ENCODE measurements around the gene FCRLA.
A peak's percentile ranks its signal among the peaks of the same experiment; 100 is the strongest.

FCRLA gene

DNA sequence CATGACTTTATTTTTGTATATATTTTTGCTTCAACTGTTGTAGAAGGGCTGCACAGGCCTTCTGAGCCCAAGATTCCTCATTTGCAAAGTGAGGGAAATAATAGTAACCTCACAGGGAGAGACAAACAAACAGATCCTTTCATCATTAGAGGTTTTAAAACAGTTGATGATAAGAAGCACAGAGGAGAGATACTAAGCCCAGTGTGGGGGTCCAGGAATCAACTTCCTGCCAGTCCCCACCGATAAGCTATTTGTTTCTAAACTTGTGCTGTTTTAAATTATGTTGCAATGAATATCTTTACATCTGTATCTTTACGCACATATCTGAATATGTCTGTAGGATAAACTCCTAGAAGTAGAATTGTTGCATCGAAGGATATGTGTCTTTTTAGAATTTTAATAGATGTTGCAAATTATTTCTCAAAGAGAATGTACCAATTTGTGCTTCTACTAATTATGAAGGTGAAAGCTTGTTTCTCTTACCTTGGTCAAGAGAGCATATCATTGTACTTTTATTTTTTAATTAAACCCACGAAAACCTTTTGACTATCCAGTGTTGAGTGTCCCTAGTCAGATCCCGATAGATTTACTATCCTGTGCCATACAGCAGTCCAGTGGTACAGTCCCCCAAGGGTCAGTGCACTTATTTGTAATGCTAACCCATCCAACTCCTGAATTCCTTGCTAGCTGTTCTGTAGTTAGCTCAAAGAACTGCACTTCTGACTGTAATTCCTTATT lies 25.1 kb downstream of the FCRLA start:
- no peak for DNase-seq (ENCODE audit: low read depth)

DNA sequence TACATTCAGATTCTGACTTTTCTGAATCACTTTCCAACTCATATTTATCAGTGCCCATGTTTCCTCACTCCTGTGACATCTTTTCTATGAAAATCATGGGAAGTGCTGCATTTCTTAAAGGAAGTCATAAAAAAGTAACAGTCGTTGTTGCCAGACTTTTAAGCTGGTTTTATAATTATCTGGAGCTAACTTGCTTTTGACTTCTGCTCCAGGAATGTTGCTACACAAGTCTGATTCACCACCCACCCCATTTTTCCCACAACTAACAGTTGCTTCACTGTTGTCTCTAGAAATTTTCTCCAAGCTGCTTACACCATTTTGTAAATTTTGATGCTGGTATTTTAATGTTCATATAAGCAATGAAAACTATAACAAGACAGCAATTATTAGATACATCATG lies 26.5 kb downstream of the FCRLA start:
- no peak for DNase-seq (ENCODE audit: low read depth)

DNA sequence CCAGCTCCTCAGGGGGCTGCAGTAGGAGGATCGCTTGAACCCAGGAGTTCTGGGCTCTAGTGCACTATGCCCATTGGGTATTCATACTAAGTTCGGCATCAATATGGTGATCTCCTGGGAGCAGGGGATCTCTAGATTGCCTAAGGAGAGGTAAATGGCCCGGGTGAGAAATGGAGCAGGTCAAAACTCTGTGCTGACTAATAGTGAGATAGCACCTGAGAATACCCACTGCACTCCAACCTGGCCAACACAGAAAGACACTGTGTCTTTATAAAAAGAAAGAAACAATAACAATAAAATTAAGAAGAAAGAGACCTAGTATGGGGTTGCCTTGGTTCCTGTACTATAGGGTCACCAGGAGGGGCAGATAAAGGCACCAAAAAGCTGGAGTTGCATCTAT lies 28.8 kb downstream of the FCRLA start:
- DNase-seq (ENCODE audit: low read depth): no peak

DNA sequence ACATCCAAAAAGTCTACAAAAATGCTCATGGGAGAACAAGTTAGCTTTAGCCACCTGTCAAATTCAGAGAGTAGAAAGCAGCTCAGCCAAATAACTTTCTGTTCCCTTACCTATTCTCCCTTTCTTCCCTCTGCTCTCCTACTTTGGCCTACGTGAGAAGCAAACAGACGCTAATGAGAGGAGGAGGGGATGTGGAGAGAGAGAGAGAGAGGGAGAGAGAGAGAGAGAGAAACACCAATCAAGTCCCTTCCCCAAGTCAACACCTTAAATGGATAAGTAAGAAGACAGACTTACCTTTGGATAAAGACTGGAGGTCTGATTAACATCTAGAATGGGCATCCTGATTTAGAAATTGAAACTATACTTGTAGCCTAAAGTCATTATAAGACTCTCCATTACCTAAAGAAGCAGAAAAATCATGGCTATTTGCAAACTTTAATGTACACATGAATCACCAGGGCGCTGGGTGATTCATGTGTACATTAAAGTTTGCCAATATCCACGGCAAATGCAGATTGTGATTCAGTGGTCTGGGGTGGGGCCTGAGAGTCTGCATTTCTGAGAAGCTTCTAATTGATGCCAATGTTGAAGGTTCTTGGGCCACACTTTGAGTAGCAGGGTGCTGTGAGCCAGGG lies 29.4 kb downstream of the FCRLA start:
- peak; percentile 29 for DNase-seq (ENCODE audit: low read depth)

DNA sequence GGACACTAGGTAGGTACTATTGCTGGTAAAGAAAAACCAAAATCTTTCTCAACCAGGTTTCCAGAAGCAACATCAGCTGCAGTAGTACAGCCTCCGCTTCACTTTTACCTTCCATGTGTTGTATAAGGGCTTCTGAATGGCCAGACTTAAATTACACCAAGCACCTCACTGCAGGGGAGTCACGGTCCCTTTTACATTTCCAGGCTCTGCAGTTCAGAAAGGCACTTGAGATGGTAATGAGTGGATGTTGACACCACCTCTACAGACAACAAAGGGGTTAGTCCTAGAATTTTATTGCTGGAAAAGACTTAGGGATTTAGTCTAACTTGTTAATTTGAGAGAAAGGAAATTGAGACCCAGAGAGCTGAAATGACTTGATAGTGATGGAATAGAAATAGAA lies 30.6 kb downstream of the FCRLA start:
- DNase-seq (ENCODE audit: low read depth): no peak

DNA sequence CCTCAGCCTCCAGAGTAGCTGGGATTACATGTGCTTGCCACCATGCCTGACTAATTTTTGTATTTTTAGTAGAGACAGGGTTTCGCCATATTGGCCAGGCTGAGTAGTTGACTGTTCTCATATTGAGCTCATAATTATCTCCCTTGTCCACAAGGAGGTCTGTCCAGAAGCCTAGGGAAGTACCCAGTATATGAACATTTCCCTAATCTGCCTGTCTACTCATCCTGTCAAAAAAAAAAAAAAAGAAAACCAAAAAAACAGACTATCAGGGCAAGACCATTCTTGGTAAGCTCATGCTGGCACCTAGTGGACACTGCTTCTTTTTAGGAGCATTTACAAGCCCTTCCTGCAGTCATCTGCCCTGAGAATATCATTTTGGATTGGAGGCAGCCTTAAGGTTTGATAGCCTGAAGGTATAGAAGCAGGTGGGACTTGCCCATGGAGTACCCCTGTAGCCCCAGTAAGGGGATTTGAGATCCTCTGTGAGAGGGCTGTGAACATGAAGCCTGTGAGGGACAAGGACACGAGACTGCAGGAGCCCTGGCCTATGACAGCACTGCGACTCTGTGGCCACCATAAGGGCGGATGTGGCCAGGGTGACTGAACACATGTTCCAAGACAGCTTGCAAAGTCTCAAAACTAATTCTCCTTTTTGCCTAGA lies 31.7 kb downstream of the FCRLA start:
- peak; percentile 42 for DNase-seq (ENCODE audit: low read depth)

DNA sequence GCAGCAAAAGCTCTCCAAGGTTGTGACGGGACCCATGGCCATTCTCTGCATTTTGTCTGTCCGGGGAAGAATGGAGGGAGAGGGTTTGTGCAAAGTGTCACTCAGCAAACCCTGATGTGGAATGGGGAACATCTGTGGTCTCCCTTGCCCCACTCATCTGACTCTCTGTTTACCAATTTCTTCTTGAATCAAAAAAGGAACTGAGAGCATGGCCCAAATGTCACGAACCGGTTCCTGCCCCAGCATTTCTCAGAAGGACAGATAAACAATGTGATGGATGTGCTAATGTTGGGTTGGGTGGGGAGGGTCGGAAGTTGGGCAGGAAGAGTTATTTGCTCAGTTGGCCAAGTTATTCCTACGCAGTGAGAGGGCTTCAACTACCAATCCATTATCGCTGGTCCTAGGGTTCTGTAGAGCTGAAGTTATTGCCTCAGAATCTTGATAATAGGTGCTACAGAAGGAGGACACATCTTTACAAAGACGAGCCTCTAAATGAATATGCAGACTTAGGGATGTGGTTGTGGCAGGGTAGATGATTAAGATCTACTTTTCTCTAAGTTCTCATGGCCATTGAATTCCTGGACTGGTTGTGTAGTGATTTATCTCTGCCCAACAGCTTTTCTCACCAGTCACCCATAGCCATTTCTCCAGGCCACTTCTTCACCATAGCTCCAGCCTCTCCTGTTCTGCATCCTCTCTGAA lies 33.0 kb downstream of the FCRLA start:
- DNase-seq (ENCODE audit: low read depth): no peak

DNA sequence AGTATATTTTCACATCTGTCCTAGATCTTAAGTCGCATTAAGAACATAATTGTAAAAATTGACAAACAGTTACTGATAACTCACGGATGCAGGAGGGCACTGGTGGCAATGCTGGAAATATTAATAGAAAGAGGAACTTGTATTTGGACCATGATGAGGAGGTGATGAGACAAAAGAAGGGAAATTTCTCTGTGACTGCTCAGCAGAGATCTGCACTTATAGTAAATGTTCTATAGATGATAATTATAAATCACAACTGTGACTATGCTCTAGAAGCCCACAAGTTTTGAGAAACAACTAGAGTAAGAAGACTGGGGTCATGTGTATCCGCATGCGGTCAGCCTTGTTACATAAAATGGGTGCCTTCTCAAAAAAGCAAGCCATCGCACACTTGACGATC lies 33.9 kb downstream of the FCRLA start:
- DNase-seq (ENCODE audit: low read depth): no peak

DNA sequence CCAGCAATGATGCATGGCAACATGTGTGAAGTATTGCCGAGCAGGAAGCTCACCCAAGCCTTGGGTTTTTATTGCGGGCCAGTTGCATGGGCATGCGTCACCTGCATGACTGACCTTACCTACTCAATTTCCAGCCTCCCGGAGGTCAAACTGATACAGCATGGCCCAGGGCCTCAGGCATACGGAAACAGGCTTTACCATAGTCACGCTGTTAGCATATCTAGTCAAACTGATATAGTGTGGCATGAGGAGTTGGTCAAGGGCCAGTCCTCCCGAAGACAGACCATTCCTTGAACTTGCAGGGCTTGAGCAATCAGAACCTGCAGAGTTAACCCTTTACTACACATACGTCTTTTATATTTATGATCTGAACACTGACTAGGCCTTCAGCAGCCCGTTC lies 36.2 kb downstream of the FCRLA start:
- no peak for DNase-seq (ENCODE audit: low read depth)

DNA sequence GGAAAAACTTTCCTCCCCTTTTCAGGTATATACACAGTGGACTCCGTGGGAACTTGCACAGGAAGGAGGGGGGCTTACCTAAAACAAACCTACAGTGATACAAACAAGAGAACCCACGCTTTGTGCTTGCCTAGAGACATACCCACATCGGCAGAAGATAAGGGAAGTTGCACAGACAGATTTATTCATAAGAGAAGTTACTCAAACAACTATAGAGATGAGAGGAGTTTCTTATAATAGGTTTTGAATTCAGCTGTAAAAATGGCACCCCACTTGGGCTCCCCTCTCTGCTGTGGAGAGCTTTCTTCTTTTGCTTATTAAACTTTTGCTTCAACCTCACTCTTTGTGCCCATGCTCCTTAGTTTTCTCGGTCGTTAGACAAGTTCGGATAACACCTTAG lies 40.8 kb downstream of the FCRLA start:
- DNase-seq (ENCODE audit: low read depth): no peak

DNA sequence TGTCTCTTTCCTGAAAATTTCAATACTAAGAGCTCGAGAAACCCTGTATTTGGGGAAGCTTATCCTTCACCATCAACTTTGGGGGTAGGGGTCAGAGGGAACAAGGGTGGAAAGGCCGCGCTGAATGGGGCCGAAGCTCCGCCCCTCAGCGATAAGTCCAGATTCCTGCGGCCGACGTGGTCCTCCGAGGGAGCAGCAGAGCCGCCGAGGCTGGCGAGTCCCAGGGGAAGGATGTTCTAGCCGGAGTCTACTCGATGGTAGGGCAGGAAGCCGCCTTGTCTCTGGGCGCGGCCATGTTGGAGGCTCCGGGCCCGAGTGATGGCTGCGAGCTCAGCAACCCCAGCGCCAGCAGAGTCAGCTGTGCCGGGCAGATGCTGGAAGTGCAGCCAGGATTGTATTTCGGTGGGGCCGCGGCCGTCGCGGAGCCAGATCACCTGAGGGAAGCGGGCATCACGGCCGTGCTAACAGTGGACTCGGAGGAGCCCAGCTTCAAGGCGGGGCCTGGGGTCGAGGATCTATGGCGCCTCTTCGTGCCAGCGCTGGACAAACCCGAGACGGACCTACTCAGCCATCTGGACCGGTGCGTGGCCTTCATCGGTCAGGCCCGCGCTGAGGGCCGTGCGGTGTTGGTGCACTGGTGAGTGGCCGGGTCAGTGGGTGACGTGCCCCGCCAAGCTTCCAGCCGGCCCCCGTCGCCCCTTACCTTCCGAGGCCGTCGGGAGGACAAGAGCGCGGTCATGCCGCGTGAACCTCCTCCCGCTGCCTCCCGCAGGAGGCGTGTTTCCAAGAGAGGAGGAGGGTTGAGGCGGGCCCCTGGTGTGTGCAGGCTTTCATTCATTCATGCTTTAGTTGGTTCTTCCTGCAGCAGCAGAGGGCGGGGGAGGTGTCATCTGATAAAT lies 42.7 kb downstream of the FCRLA start, which contains the start of gene DUSP12:
Gene DUSP12 (plus strand): TSS at position 278 of the 899 bp plus-strand sequence. CDS start 16 bp downstream, at position 294.
- peak; percentile 86 for DNase-seq (ENCODE audit: low read depth)

DNA sequence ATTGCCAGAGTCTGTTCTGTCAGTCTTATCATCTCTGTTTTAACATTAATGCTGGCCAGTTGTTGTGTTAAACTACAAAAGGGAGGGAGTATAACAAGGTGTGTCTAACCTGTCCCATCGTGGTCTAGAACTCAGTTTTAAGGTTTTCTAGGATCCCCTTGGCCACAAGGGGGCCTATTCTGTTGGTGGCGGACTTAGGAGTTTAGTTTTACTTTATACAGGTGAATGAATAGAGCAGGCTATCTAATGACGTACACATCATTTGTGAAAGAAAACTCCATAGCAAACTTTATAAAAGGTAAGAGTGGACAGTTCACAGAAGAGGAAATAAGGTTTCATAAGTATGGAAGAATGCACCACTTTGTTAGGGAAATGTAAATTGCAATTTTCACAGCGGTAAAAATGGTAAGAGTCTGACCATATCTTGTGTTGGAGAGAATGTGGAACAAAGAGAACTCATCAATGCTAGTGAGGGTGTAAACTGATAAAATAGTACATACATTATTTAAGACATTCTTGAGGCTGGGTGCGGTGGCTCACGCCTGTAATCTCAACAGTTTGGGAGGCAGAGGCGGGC lies 56.6 kb downstream of the FCRLA start:
- DNase-seq (ENCODE audit: low read depth): no peak

Measured in activated T-cell treated with anti-CD3 and anti-CD28 coated beads for 48 hours (primary cell).